ENCODE results near the gene AUTS2.

- no peak for TF ChIP-seq EZH2 (IDR thresholded peaks at IDR 0.05; ENCODE audit: borderline replicate concordance, low read length)
- TF ChIP-seq, protein P1, sequence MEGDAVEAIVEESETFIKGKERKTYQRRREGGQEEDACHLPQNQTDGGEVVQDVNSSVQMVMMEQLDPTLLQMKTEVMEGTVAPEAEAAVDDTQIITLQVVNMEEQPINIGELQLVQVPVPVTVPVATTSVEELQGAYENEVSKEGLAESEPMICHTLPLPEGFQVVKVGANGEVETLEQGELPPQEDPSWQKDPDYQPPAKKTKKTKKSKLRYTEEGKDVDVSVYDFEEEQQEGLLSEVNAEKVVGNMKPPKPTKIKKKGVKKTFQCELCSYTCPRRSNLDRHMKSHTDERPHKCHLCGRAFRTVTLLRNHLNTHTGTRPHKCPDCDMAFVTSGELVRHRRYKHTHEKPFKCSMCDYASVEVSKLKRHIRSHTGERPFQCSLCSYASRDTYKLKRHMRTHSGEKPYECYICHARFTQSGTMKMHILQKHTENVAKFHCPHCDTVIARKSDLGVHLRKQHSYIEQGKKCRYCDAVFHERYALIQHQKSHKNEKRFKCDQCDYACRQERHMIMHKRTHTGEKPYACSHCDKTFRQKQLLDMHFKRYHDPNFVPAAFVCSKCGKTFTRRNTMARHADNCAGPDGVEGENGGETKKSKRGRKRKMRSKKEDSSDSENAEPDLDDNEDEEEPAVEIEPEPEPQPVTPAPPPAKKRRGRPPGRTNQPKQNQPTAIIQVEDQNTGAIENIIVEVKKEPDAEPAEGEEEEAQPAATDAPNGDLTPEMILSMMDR (IDR thresholded peaks at IDR 0.05; ENCODE audit: low read length) = no peak
Observed at GRCh38 chr7:69593511-69593910, 4.8 kb upstream of the AUTS2 start.

All from OCI-LY1 (cell line).